ENCODE measurements around the gene SLC38A1.
"Not testable (repeated sequence)": the region's sequence is repeated elsewhere in the genome, so short reads cannot be mapped to it uniquely, and the experiment has no call there.

SLC38A1 gene

DNA sequence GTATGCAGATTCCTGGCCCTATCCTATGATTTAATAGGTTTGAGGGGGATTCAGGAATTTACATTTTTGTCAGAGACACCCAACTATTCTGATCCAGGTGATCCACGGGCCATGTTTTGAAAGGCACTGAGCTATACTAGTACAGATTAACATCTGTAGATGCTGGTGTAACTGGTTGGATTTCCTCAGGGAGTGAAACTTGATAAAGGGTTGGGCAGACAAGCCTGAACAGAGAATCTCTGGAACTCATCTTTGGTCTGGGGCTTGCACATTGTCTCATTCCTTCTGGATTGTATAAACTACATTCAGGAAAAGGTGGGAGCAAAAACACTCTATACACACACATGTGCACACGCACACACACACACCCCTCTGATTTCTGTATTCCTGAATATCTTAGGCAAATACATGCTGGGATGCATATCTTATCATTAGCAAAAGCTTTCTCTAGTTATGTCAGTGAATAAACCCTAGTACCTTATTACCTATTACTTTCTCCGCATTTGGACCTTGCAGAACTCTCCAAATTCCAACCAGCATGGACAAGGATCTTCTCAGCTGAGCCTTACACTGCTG, 104.6 kb downstream of the SLC38A1 start:
- no peak for DNase-seq

DNA sequence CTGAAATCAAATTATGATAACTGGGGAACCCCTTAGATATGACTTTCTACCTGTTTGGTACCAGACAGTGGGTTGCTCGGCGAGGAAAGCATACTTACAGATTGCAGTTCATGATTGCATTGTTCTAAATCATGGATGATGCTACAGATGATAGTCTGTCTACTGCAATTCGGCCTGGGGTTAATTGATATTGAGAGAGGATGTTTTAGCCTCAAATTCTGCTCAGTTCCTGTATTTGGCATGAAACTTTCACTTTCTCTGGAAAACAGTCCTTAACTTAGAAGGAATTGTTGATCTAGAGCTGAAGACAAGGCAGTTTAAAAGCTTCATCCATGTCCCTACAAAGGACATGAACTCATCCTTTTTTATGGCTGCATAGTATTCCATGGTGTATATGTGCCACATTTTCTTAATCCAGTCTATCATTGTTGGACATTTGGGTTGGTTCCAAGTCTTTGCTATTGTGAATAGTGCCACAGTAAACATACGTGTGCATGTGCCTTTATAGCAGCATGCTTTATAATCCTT, 106.2 kb downstream of the SLC38A1 start:
- DNase-seq = not testable (repeated sequence)

- DNase-seq = no peak
These were observed 107.7 kb downstream of the SLC38A1 start for GRCh38 chr12:46160981-46161690.

GRCh38 chr12:46160101-46160980, 108.5 kb downstream of the SLC38A1 start:
- DNase-seq = peak; percentile 23

DNA sequence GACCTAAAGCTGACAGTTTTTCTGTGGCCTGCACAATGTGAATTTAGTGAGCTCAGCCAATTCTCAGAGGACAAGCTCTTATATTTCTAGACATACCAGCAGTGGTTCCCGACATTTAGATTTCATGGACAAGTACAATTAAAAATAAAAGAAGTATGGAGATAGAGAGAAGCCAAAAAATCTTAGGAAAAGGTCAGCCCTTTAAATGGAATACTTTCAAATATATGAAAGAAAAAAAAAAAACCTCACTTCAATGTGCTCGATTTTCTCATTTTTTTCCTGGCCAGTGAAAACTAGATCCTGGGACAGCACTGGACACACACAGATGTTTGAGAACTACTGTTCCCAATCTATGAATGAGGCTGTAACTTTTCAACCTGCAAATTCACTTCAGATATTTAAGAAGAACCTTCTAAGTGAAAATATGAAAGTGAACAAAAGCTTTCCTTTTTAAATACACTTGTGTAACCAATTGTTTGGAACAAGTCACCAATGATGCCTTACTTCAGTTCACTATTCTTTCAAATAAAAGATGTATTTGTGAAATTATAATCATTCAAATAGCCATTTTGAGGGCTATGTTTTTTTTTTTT, 109.4 kb downstream of the SLC38A1 start:
- no peak for DNase-seq

- no peak for DNase-seq
These were observed 110.3 kb downstream of the SLC38A1 start for GRCh38 chr12:46158501-46158900.

GRCh38 chr12:46154221-46154985, 114.4 kb downstream of the SLC38A1 start:
- DNase-seq = peak; percentile 82

GRCh38 chr12:46153268-46153872, 115.5 kb downstream of the SLC38A1 start:
- DNase-seq = peak; percentile 26

DNA sequence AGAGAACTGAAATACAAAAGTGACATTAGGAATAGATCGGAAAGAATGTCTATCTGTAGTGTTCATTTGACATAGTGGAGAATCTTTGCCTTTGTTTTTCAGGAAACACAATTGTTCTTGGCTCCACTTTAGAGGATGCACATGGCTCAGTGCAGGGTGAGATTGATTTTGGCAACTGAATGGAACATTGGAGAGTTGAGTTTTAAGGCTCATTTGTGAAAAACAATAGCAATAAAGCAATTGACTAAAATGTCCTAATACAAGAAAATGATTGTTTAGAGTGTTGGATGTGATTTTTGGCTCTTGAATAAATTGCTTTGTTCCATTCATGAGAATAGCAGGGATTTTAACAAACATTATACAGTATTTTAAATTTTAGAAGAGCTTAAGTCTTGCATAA, 116.4 kb downstream of the SLC38A1 start:
- DNase-seq = no peak

- DNase-seq = no peak
These were observed 118.1 kb downstream of the SLC38A1 start for GRCh38 chr12:46150735-46151134.

GRCh38 chr12:46149905-46150304, 118.9 kb downstream of the SLC38A1 start:
- no peak for DNase-seq

GRCh38 chr12:46149079-46149464, 119.8 kb downstream of the SLC38A1 start:
- DNase-seq = no peak

- peak; percentile 48 for DNase-seq
These were observed 120.3 kb downstream of the SLC38A1 start for GRCh38 chr12:46148327-46149078.

DNA sequence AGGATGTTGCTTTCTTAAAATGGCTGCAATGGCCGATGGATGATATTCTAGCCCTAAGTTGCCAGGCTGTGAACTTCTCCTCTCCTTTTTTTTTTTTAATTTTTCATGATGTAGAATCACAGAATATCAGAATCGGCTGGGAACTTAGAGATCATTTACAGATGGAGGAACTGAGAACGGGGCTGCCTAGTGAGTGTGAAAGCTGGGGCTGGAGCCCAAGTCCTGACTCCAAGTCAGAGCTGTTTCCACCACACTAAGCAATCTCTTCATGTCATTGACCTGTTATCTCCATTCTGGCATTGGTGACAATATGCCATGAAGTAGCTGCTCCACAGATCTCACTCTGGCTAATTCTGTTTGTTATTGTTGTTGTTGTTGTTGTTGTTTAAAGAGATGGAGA, 121.7 kb downstream of the SLC38A1 start:
- DNase-seq = no peak

DNA sequence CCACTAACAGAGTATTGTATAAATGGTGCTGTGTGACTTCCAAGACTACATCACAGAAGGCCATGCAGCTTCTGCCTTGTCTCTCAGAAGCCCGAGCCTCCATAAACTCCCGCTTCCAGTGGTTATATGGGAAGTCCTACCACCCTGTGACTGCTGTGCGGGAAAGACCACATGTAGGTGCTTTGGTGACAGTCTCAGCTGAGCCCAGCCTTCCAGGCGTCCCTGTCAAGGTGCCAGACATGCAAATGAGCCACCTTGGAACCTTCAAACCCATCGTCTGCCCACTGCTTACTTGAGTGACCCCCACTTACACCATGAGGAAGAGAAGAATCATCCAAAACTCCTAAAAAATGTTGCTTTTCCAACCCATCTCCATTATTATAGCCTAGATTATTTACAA, 123.0 kb downstream of the SLC38A1 start:
- no peak for DNase-seq

GRCh38 chr12:46144433-46144832, 124.4 kb downstream of the SLC38A1 start:
- no peak for DNase-seq

GRCh38 chr12:46136249-46136648, 132.6 kb downstream of the SLC38A1 start:
- no peak for DNase-seq

DNA sequence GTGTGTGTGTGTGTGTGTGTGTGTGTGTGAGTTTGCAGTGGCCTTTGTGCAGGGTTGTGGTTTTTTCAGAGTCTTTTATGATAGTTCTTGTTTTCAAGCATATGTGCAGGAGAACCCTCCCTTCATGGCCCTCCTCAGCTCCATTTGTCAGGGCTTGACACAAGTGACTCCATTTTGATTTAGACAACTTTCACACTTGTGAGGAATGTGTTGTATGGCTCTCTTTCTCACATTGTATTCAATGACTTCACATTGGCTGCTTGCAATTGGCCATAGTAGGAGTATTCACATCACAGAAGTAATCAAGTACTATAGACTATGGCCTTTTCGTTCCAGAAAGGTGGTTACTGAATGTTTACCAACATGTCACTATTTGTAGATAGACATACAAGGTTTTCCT, 133.1 kb downstream of the SLC38A1 start:
- no peak for DNase-seq

DNA sequence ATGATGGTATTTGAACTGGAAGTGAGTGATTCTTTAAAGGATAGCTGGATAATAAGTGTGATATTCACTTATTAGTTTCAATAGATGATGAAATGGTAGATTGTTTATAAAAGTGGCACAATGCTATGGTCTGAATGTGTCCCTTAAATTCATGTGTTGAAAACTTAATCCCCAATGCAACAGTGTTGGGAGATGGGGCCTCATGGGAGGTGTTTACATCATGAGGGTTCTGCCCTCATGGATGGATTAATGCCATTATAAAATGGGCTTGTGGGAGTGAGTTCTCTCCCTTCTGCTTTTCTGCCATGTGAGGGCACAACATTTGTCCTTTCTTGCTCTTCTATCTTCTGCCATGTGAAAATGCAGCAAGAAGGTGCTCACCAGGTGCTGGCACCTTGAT, 134.0 kb downstream of the SLC38A1 start:
- no peak for DNase-seq

GRCh38 chr12:46134205-46134811, 134.5 kb downstream of the SLC38A1 start:
- DNase-seq = no peak

All from fibroblast of skin of back (primary cell).